NCI-H1092 treated with DMSO at 0.1 percent for 48 hours (cell line): ENCODE data around the gene EIF3M.

Source experiments
- DNase-seq: peaks from one replicate; lab custom pipeline; 2025; lab: John Stamatoyannopoulos, UW

Gene EIF3M

GRCh38 chr11:32583459-32584271 lies at the start of gene EIF3M:
Gene EIF3M, plus strand, starts transcription at chr11:32583831. Its CDS starts 57 bp downstream, at chr11:32583888.
- DNase-seq, result peak; percentile 95

DNA sequence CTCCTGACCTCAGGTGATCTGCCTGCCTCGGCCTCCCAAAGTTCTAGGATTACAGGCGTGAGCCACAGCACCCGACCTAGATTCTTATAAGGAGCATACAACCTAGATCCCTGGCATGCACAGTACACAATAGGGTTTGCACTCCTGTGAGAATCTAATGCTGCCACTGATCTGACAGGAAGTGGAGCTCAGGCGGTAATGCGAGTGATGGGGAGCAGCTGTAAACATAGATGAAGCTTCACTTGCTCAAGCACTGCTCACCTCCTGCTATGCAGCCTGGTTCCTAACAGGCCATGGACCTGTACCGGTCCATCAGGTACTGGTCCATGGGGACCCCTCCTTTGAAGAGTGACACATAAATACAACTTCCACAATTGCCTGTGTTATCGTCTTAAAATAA lies 44.8 kb upstream of the EIF3M start:
- no peak for DNase-seq

DNA sequence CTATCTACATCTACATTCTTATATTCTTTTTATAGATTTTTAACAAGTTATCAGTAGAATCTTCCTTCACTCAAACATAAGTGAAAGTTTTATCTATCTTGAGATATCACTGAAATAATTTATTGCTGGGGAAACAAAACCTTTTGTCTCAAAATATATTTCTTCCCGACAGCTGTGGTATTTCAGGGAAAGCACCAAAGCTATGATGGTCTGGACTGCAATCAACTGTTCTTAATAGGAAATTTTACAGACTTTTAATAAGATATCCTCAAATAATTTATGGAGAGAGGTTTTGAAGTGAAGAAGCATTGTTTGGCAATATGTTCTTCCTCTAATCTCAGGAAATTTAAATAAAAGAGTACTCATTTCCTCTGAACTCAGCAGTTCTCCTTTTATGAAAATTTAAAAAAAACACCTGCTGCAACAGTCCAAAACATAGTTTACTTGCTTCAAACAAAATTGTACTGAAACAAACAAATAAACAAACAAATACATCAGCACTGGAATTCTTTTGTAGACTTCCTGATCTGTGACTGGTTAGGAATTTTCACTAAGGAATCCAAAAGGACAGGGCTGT lies 33.9 kb upstream of the EIF3M start:
- no peak for DNase-seq

DNA sequence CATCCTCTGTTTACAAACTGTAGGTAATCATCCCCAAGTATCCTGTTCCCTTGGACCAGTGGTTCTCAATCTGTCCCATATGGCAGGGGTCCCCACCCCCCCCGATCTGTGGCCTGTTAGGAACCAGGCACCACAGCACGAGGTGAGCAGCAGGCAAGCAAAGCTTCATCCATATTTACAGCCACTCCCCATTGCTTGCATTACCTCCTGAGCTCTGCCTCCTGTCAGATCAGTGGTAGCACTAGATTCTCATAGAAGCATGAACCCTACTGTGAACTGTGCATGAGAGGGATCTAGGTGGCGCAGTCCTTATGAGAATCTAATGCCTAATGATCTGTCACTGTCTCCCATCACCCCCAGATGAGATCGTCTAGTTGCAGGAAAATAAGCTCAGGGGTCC lies 33.4 kb upstream of the EIF3M start:
- DNase-seq, result no peak

DNA sequence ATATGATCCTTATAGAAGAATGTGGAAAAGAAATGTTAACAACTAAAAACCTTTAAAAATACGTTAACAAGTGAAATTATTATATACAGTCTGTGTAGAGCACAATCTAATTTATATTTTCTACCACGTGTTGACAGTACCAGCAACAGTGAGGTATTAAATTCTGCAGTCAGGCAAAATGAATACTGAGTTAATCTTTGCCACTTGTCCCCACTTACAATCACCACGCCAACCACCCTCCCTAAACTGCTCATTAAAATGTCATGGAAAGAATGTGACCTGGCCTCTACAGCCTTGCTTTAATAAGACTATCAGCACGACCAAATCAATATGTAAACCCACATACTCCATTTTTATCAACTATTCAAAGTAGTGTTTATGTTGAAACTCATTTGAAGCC lies 28.5 kb upstream of the EIF3M start:
- no peak for DNase-seq

GRCh38 chr11:32555895-32556294 lies 27.7 kb upstream of the EIF3M start:
- no peak for DNase-seq

- DNase-seq, result no peak
These were observed 21.8 kb upstream of the EIF3M start for GRCh38 chr11:32561835-32562234.

- DNase-seq, result no peak
These were observed 20.6 kb upstream of the EIF3M start for GRCh38 chr11:32562839-32563599.

GRCh38 chr11:32563600-32563959 lies 20.1 kb upstream of the EIF3M start:
- no peak for DNase-seq

GRCh38 chr11:32566517-32566916 lies 17.1 kb upstream of the EIF3M start:
- DNase-seq, result no peak

GRCh38 chr11:32567154-32567553 lies 16.5 kb upstream of the EIF3M start:
- no peak for DNase-seq

DNA sequence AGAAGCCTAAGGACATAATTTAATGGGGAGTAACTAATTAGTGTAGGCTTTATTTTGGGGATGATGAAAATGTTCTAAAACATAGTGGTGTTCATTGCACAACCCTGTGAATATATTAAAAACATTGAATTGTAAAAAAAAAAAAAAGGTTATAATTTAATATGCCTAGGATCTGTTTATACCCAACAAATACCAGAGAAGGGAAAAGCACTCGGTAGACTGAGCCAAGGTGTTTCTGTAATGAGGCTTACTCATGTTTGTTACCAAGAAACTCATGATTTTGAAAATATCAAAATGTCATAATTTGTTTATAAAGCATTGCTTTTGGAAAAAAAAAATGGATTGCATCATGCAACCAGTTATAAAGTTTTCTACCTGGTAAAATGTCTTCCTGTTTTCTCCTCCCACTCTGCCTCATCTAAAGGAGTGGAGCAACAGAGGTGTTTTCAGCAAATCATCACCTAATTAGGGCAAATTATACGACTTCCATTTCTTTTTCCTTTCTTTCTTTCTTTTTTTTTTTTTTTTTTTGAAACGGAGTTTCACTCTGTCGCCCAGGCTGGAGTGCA lies 14.2 kb upstream of the EIF3M start:
- no peak for DNase-seq

GRCh38 chr11:32571039-32571438 lies 12.6 kb upstream of the EIF3M start:
- no peak for DNase-seq

- DNase-seq, result no peak
These were observed 10.4 kb upstream of the EIF3M start for GRCh38 chr11:32573228-32573627.

DNA sequence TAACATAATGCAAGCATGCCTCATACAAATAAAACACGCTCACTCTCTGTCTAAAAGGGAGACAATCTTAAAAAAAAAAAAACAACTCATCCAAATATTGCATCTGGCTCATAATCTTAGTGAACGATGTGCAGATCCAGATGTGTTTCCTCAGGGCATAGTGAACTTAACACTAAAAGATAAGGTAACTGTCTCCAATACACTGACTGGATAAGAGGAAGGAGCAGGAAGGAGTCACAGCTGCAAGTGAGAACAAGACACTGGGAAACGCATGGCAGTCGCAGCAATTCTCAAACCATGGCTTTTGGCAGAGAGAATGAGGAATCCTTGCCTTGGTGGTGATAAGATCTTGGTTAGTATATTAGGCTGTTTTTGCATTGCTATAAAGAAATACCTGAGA lies 9.2 kb upstream of the EIF3M start:
- DNase-seq, result no peak

- no peak for DNase-seq
These were observed 8.6 kb upstream of the EIF3M start for GRCh38 chr11:32575070-32575469.

DNA sequence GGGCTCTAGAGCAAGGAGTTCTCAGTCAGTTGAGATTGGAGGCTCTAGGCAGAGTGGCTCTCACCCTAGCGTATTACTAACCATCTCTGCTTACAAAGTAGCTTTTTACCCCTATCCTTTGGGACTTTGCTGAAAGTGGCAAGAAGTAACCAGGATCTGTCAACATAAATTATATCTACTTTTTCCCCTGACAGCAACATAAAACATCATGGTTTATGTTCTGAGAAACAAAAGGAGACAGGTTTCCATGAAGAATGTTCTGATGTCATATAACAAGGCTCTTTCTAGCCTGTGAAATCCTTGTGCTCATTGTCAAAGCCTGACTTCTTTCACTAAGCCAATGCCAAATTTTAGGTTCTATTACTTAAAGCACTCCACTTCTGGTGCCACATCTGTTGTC lies 7.2 kb upstream of the EIF3M start:
- no peak for DNase-seq

DNA sequence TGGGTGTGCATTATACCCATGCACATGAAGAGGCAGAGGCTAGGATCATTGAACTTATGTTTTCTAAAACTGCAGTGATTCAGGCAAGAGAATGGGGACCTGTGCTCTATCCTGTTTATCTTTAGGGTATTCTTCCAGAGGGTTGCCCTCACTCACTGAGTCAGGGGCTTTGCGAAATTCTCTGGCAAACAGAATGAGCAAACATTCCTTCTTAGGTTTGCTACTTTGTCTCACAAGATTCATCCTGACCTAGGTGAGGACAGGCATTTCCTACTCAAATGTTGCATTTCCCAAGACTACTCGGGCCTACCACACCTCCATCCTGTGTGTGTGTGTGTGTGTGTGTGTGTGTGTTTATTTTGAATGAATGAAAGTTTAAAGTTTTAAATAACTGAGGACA lies 2.7 kb upstream of the EIF3M start:
- no peak for DNase-seq

DNA sequence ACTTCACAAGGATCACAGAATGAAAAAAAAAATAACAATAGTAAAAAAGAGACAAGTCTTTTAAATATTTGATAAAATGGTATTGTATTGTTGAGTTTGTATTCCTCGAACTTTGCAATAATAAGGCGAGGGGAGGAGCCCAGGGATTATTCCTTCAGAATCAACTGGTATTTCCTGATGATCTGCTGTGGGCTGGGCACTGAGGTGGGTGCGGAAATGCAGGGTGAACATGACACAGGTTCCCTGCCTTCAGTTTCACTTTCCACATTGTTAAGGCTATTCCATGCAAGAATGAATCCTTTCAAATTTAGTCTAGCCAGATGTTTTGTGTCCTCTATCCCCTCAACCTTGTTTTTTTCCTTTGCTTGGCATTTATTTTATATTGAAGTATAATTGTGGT lies 2.1 kb upstream of the EIF3M start:
- DNase-seq, result no peak

DNA sequence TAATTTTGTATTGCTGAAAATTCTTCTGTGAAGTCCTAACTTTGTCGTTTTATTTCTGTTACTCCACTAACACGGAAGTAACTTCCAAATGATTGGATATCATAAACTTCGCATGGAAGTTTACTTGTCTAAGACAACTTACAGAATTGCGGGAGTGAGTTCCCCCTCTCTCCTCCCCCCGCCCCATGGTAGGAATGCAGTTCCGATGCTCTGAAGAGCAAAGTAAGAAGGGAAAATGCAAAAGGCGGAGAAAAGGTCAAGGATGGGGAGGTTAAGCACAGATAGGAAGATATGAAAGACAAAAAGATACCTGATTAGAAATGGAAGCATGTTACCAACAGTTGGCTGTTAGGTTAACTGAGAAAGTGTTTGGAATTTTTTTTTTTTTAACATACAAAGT lies 1.3 kb downstream of the EIF3M start:
- no peak for DNase-seq

- DNase-seq, result no peak
These were observed 3.1 kb downstream of the EIF3M start for GRCh38 chr11:32586576-32587190.

- no peak for DNase-seq
These were observed 10.6 kb downstream of the EIF3M start for GRCh38 chr11:32594272-32594671.
